WERI-Rb-1 (cell line): ENCODE measurements around the gene REXO1.

Experiments
- DNase-seq: peaks from one replicate; pipeline ENCODE4 v3.0.0-alpha.2; 2020
- H3K27ac ChIP-seq: fragments of 250-450 bp; sonication (Bioruptor Pico); 2 replicates; pipeline ENCODE4 v1.5.1; 2020; ENCODE audit warnings: mild to moderate bottlenecking, moderate library complexity
- H3K27me3 ChIP-seq: fragments of 250-450 bp; sonication (Bioruptor Pico); 2 replicates; pipeline ENCODE4 v1.5.1; 2021; ENCODE audit warnings: mild to moderate bottlenecking, low read depth, moderate library complexity; ENCODE audit not compliant: insufficient read depth, severe bottlenecking
- H3K36me3 ChIP-seq: fragments of 250-450 bp; sonication (Bioruptor Pico); 2 replicates; pipeline ENCODE4 v1.5.1; 2020; ENCODE audit warnings: mild to moderate bottlenecking, moderate library complexity
- H3K4me3 ChIP-seq: 2 replicates; pipeline ENCODE4 v1.5.1; 2011; ENCODE audit warnings: low read depth, mild to moderate bottlenecking, control low read depth, low read length
- H3K9me3 ChIP-seq: fragments of 250-450 bp; sonication (Bioruptor Pico); 2 replicates; pipeline ENCODE4 v1.5.1; 2021; ENCODE audit warnings: mild to moderate bottlenecking, moderate library complexity; ENCODE audit not compliant: severe bottlenecking
- TF ChIP-seq, protein P1 (sequence below): IDR thresholded peaks from 2 replicates; pipeline ENCODE4 v1.5.1; 2011; ENCODE audit warnings: low read depth, mild to moderate bottlenecking, control low read depth, inconsistent platforms, low read length

REXO1 gene

DNA sequence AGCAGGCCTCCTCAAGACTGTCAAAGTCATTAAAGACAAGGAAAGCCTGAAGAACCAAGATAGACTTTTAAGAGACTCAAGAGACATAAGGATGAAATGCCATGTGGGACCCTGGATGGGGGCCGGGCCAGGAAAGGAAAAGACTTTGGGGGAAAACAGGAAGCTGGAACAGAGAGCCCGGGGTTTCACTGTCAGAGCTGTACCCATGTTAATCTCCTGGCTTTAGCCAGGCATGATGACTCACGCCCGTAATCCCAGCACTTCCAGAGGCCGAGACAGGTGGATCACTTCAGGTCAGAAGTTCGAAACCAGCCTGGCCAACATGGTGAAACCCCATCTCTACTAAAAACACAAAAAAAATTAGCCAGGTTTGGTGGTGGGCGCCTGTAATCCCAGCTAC is 20.7 kb upstream of the REXO1 start:
- H3K27ac ChIP-seq = peak overlapping the region; percentile 12
- H3K27me3 ChIP-seq = no peaks in the 10 kb centered on the region
- DNase-seq = peak; percentile 69
- TF ChIP-seq, protein P1, sequence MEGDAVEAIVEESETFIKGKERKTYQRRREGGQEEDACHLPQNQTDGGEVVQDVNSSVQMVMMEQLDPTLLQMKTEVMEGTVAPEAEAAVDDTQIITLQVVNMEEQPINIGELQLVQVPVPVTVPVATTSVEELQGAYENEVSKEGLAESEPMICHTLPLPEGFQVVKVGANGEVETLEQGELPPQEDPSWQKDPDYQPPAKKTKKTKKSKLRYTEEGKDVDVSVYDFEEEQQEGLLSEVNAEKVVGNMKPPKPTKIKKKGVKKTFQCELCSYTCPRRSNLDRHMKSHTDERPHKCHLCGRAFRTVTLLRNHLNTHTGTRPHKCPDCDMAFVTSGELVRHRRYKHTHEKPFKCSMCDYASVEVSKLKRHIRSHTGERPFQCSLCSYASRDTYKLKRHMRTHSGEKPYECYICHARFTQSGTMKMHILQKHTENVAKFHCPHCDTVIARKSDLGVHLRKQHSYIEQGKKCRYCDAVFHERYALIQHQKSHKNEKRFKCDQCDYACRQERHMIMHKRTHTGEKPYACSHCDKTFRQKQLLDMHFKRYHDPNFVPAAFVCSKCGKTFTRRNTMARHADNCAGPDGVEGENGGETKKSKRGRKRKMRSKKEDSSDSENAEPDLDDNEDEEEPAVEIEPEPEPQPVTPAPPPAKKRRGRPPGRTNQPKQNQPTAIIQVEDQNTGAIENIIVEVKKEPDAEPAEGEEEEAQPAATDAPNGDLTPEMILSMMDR = no peak
- H3K9me3 ChIP-seq = peaks cover 2% of the 10 kb centered on the region
- H3K4me3 ChIP-seq = no peak overlapping the region
- H3K36me3 ChIP-seq = peaks cover 11% of the 10 kb centered on the region

- DNase-seq = no peak
- no peaks in the 10 kb centered on the region for H3K27me3 ChIP-seq
- no peak overlapping the region for H3K4me3 ChIP-seq
- H3K36me3 ChIP-seq = no peaks in the 10 kb centered on the region; the same call in 1 of the 2 replicates
- H3K9me3 ChIP-seq = peaks cover 2% of the 10 kb centered on the region
- H3K27ac ChIP-seq = no peak overlapping the region
- TF ChIP-seq, protein P1 = no peak
These were observed 19.1 kb upstream of the REXO1 start for GRCh38 chr19:1867349-1867724.

GRCh38 chr19:1866693-1867348 is 18.5 kb upstream of the REXO1 start:
- H3K27ac ChIP-seq = no peak overlapping the region
- no peak overlapping the region for H3K4me3 ChIP-seq
- peaks cover 2% of the 10 kb centered on the region for H3K9me3 ChIP-seq
- no peak for DNase-seq
- H3K36me3 ChIP-seq = no peaks in the 10 kb centered on the region
- TF ChIP-seq, protein P1 = no peak
- H3K27me3 ChIP-seq = no peaks in the 10 kb centered on the region

GRCh38 chr19:1865172-1866010 is 17.1 kb upstream of the REXO1 start:
- Histone ChIP-seq H3K36me3 (no peaks in the 10 kb centered on the region), H3K27me3 (no peaks in the 10 kb centered on the region), H3K27ac (peak overlapping the region; percentile 97), H3K9me3 (peaks cover 2% of the 10 kb centered on the region), H3K4me3 (peak overlapping the region; percentile 68)
- DNase-seq = no peak
- TF ChIP-seq, protein P1 = no peak

DNA sequence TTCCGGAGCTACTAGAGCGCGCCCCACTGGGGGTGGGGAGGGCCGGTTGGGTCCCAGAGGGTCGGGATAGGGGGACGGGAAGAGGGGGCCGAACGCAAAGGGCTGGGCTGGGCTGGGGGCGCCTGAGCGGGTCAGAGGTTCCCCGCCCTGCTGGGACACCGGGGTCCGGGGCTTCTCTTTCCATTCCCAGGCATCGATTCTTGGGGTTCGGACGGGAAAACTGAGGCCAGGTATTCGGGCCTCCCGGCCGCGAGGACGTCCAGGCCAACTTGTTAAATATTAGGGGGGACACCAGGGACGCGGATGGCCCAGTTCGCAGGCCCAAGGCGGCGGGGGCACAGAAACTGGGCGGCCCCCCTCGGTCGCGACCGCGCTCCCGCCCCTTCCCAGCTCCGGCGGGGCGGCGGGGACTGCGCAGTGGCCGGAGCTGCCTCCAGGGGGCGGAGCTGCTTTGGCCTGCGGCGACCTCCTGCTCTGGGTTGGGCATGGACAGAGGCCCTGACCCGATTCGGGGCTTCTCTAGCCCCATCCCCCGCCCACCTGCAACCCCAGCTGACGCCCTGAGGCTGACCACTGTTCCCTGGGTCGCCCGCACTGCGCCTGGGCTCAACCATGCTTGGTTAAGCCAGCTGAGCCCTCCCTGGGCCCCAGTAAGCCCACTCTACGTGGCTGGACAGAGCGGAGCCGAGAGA is 16.3 kb upstream of the REXO1 start:
- peak overlapping the region; percentile 97 for H3K27ac ChIP-seq
- TF ChIP-seq, protein P1 = peak; percentile 89
- no peaks in the 10 kb centered on the region for H3K27me3 ChIP-seq
- no peaks in the 10 kb centered on the region for H3K36me3 ChIP-seq
- peak; percentile 88 for DNase-seq
- H3K4me3 ChIP-seq = peak overlapping the region; percentile 68
- H3K9me3 ChIP-seq = peaks cover 2% of the 10 kb centered on the region
